ENCODE results near the gene TAOK1.

TAOK1 gene

GRCh38 chr17:29384901-29385300, 5.3 kb upstream of the TAOK1 start:
- no peaks in the 10 kb centered on the region for H4K20me1 ChIP-seq (ENCODE audit: control insufficient read depth, insufficient read depth, low read depth, low read length)
- peaks cover 26% of the 10 kb centered on the region for H3K79me2 ChIP-seq (ENCODE audit: control insufficient read depth, low read length)
- no peaks in the 10 kb centered on the region; the same call in 1 of the 2 replicates for H3K36me3 ChIP-seq (ENCODE audit: control insufficient read depth, low read length)
- H3K27me3 ChIP-seq (ENCODE audit: control insufficient read depth, low read length), result no peaks in the 10 kb centered on the region
- peaks cover 84% of the 10 kb centered on the region for H3K4me1 ChIP-seq (ENCODE audit: control insufficient read depth, low read length)
- TF ChIP-seq CTCF (IDR thresholded peaks at IDR 0.05; ENCODE audit: low read depth, low read length, poor library complexity, severe bottlenecking) (peak; percentile 17), EZH2phosphoT487 (IDR thresholded peaks at IDR 0.05; ENCODE audit: borderline replicate concordance, low read length) (no peak)
- no peaks in the 10 kb centered on the region for H3K9me2 ChIP-seq (replicated peaks; ENCODE audit: control insufficient read depth, low read length)
- H3K4me2 ChIP-seq (ENCODE audit: low read length), result peak overlapping the region; percentile 28; the same call in 1 of the 2 replicates
- H3K9me3 ChIP-seq (ENCODE audit: control insufficient read depth, insufficient read depth, low read length), result no peaks in the 10 kb centered on the region
- peaks cover 6% of the 10 kb centered on the region for H3F3A ChIP-seq (ENCODE audit: control insufficient read depth, insufficient read depth)
- no peak overlapping the region for H3K4me3 ChIP-seq (ENCODE audit: low read length)
- no peak overlapping the region for H3K27ac ChIP-seq (ENCODE audit: low read depth, low read length)

GRCh38 chr17:29386760-29387159, 3.4 kb upstream of the TAOK1 start:
- Histone ChIP-seq H3K4me1 (ENCODE audit: control insufficient read depth, low read length) (peaks cover 69% of the 10 kb centered on the region), H4K20me1 (ENCODE audit: control insufficient read depth, insufficient read depth, low read depth, low read length) (no peaks in the 10 kb centered on the region), H3K4me3 (ENCODE audit: low read length) (no peak overlapping the region), H3K9me3 (ENCODE audit: control insufficient read depth, insufficient read depth, low read length) (no peaks in the 10 kb centered on the region), H3K79me2 (ENCODE audit: control insufficient read depth, low read length) (peaks cover 43% of the 10 kb centered on the region), H3K9me2 (replicated peaks; ENCODE audit: control insufficient read depth, low read length) (no peaks in the 10 kb centered on the region), H3K27me3 (ENCODE audit: control insufficient read depth, low read length) (no peaks in the 10 kb centered on the region), H3F3A (ENCODE audit: control insufficient read depth, insufficient read depth) (0 out of 2 replicates have a peak, but pooled peaks cover 2% of the 10 kb centered on the region), H3K4me2 (ENCODE audit: low read length) (peak overlapping the region; percentile 21), H3K27ac (ENCODE audit: low read depth, low read length) (no peak overlapping the region), H3K36me3 (ENCODE audit: control insufficient read depth, low read length) (peaks cover 7% of the 10 kb centered on the region; the same call in 1 of the 2 replicates)
- TF ChIP-seq EZH2phosphoT487 (IDR thresholded peaks at IDR 0.05; ENCODE audit: borderline replicate concordance, low read length) (no peak), CTCF (IDR thresholded peaks at IDR 0.05; ENCODE audit: low read depth, low read length, poor library complexity, severe bottlenecking) (no peak)

GRCh38 chr17:29388937-29389336, 1.2 kb upstream of the TAOK1 start:
- Histone ChIP-seq H3K36me3 (ENCODE audit: control insufficient read depth, low read length) (peaks cover 18% of the 10 kb centered on the region), H3K9me2 (replicated peaks; ENCODE audit: control insufficient read depth, low read length) (no peaks in the 10 kb centered on the region), H4K20me1 (ENCODE audit: control insufficient read depth, insufficient read depth, low read depth, low read length) (no peaks in the 10 kb centered on the region), H3K4me3 (ENCODE audit: low read length) (peak overlapping the region; percentile 85), H3F3A (ENCODE audit: control insufficient read depth, insufficient read depth) (0 out of 2 replicates have a peak, but pooled peaks cover 2% of the 10 kb centered on the region), H3K4me1 (ENCODE audit: control insufficient read depth, low read length) (peaks cover 69% of the 10 kb centered on the region), H3K9me3 (ENCODE audit: control insufficient read depth, insufficient read depth, low read length) (no peaks in the 10 kb centered on the region), H3K27ac (ENCODE audit: low read depth, low read length) (no peak overlapping the region), H3K27me3 (ENCODE audit: control insufficient read depth, low read length) (no peaks in the 10 kb centered on the region), H3K79me2 (ENCODE audit: control insufficient read depth, low read length) (peaks cover 61% of the 10 kb centered on the region), H3K4me2 (ENCODE audit: low read length) (peak overlapping the region; percentile 76)
- TF ChIP-seq CTCF (IDR thresholded peaks at IDR 0.05; ENCODE audit: low read depth, low read length, poor library complexity, severe bottlenecking) (no peak), EZH2phosphoT487 (IDR thresholded peaks at IDR 0.05; ENCODE audit: borderline replicate concordance, low read length) (no peak)
